A549 (cell line): ENCODE measurements around the gene WDR77. TPM values are rescaled to one million over a fixed set of nuclear protein-coding genes. Genes with fewer than 3 reads are reported as not detected.

Experiments
- ATAC-seq, 2 experiments: fragments of 200-7000 bp in 1 of 2; fragments of >200 bp in 1 of 2; cut with Nextera tagmentation in 1 of 2; cut with Tn5 transposase in 1 of 2; 3 replicates each; pipeline versions ENCODE4 v1.8.0 to v1.9.1; 2018 to 2020; ENCODE audit warnings: mild to moderate bottlenecking in 1 of 2, moderate library complexity in 1 of 2
- CTCF ChIA-PET: fragments of 300-600 bp; sonication (Branson Sonifier 250); formaldehyde crosslinking; extraction: SDS; loops from one replicate; lab custom pipeline; 2021; ENCODE audit warnings: antibody characterized with exemption, inconsistent platforms; lab: Yijun Ruan, JAX
- POLR2A ChIA-PET: fragments of 350-600 bp; formaldehyde crosslinking; extraction: SDS; loops from one replicate; lab custom pipeline; 2021; ENCODE audit warnings: antibody characterized with exemption, inconsistent platforms; lab: Yijun Ruan, JAX
- DNase-seq, 2 experiments: peaks; one replicate each; pipeline versions ENCODE4 v3.0.0 to v3.0.0-alpha.2; 2011 to 2016; ENCODE audit warnings: low read depth in 1 of 2, low spot score in 1 of 2
- FAIRE-seq: peaks from 2 replicates; lab custom pipeline; 2011; peaks lifted over from hg19 to GRCh38; lab: Jason Lieb, UNC
- H3K27ac ChIP-seq, 2 experiments: fragments of >200 bp; sonication (Bioruptor Twin); formaldehyde crosslinking; 3 replicates each; pipeline ENCODE4 v1.5.1; 2016 to 2017
- H3K4me1 ChIP-seq: fragments of >200 bp; sonication (Bioruptor Twin); formaldehyde crosslinking; 3 replicates; pipeline ENCODE4 v1.6.1; 2016
- H3K4me2 ChIP-seq: fragments of >200 bp; sonication (Bioruptor Twin); formaldehyde crosslinking; 3 replicates; pipeline ENCODE4 v1.6.1; 2016
- H3K4me3 ChIP-seq: fragments of >200 bp; sonication (Bioruptor Twin); formaldehyde crosslinking; 3 replicates; pipeline ENCODE4 v1.5.1; 2016
- H3K9me3 ChIP-seq: fragments of >200 bp; sonication (Bioruptor Twin); formaldehyde crosslinking; 3 replicates; pipeline ENCODE4 v1.6.1; 2016
- CHD2 ChIP-seq: fragments of 150-350 bp; IDR thresholded peaks from 2 replicates; pipeline ENCODE4 v1.6.1; 2014; ENCODE audit warnings: low read length; ENCODE audit not compliant: partially characterized antibody
- EHF ChIP-seq: fragments of 250-450 bp; sonication (Bioruptor Pico); IDR thresholded peaks from 2 replicates; pipeline ENCODE4 v1.5.0; 2020; ENCODE audit warnings: mild to moderate bottlenecking
- EHMT2 ChIP-seq: fragments of 200-600 bp; sonication (generic); IDR thresholded peaks from 2 replicates; pipeline ENCODE4 v1.6.1; 2016; ENCODE audit warnings: antibody characterized with exemption, low read depth, mild to moderate bottlenecking, moderate library complexity
- FOSL2 ChIP-seq, 2 experiments: fragments of 450-650 bp in 1 of 2; fragments of >200 bp in 1 of 2; sonication (Bioruptor Twin) in 1 of 2; formaldehyde crosslinking; IDR thresholded peaks; 2 replicates each; pipeline versions ENCODE4 v1.5.0 to v1.6.1; 2016 to 2020; ENCODE audit warnings: mild to moderate bottlenecking in 1 of 2, moderate library complexity in 1 of 2
- FOXS1 ChIP-seq: fragments of 250-450 bp; sonication (Bioruptor Pico); IDR thresholded peaks from 2 replicates; pipeline ENCODE4 v1.5.0; 2020; ENCODE audit warnings: mild to moderate bottlenecking, moderate library complexity
- HDAC2 ChIP-seq: fragments of 200-600 bp; sonication (generic); IDR thresholded peaks from 2 replicates; pipeline ENCODE4 v1.6.1; 2016
- HOXA7 ChIP-seq: fragments of 250-450 bp; sonication (Bioruptor Pico); IDR thresholded peaks from 2 replicates; pipeline ENCODE4 v1.5.0; 2020; ENCODE audit warnings: mild to moderate bottlenecking, moderate library complexity
- JUN ChIP-seq, 2 experiments: fragments of >200 bp; sonication (Bioruptor Twin); formaldehyde crosslinking; IDR thresholded peaks; 2 replicates in 1 of 2; 3 replicates in 1 of 2; pipeline ENCODE4 v1.6.1; 2016 to 2017
- KDM1A ChIP-seq: fragments of 200-600 bp; sonication (generic); IDR thresholded peaks from 2 replicates; pipeline ENCODE4 v1.6.1; 2016; ENCODE audit warnings: low read depth, mild to moderate bottlenecking
- KDM5A ChIP-seq: fragments of 200-600 bp; sonication (generic); IDR thresholded peaks from 2 replicates; pipeline ENCODE4 v1.6.1; 2016; ENCODE audit warnings: antibody characterized with exemption, mild to moderate bottlenecking
- MAFK ChIP-seq: fragments of 450-650 bp; IDR thresholded peaks from 2 replicates; pipeline ENCODE4 v1.6.1; 2014; ENCODE audit not compliant: partially characterized antibody
- MYC ChIP-seq: IDR thresholded peaks from 2 replicates; pipeline ENCODE4 v1.6.1; 2012; ENCODE audit warnings: mild to moderate bottlenecking, inconsistent platforms, low read length, improper control_type of control experiment, borderline replicate concordance
- NFE2L2 ChIP-seq: fragments of 150-350 bp; conservative IDR thresholded peaks from 2 replicates; pipeline ENCODE4 v1.6.1; 2014; ENCODE audit warnings: low read length
- POLR2A ChIP-seq: IDR thresholded peaks from 2 replicates; pipeline ENCODE4 v1.6.1; 2012; ENCODE audit warnings: mild to moderate bottlenecking, low read length
- POLR2AphosphoS2 ChIP-seq: conservative IDR thresholded peaks from 2 replicates; pipeline ENCODE4 v1.6.1; 2012; ENCODE audit warnings: low read length, improper control_type of control experiment, inconsistent platforms
- SMC3 ChIP-seq: fragments of >200 bp; sonication (Bioruptor Twin); formaldehyde crosslinking; IDR thresholded peaks from 3 replicates; pipeline ENCODE4 v1.6.1; 2018; ENCODE audit warnings: inconsistent platforms
- SREBF2 ChIP-seq: fragments of 450-650 bp; IDR thresholded peaks from 2 replicates; pipeline ENCODE4 v1.6.1; 2014; ENCODE audit warnings: mild to moderate bottlenecking, moderate library complexity
- TFCP2L1 ChIP-seq: fragments of 250-450 bp; sonication (Bioruptor Pico); IDR thresholded peaks from 2 replicates; pipeline ENCODE4 v1.5.0; 2021; ENCODE audit warnings: mild to moderate bottlenecking
- ZC3H11A ChIP-seq: fragments of 450-650 bp; IDR thresholded peaks from 2 replicates; pipeline ENCODE4 v1.6.1; 2014; ENCODE audit warnings: antibody characterized with exemption, mild to moderate bottlenecking
- ZFP36 ChIP-seq: fragments of 450-650 bp; IDR thresholded peaks from 2 replicates; pipeline ENCODE4 v1.6.1; 2014; ENCODE audit warnings: borderline replicate concordance; ENCODE audit not compliant: partially characterized antibody
- WGBS: methylation state at CpG from one replicate; pipeline ENCODE4 v1.1.6; 2017; ENCODE audit errors: missing lambda C conversion rate; 5-methylcytosine and 5-hydroxymethylcytosine counted together
- polyA plus RNA-seq, 4 experiments: library from polyadenylated mRNA; depleted of rRNA in 3 of 4; stranded (reverse); fragments of >200 nt; fragmentation: RNase III in 1 of 4; extraction: RNeasy Plus Mini Kit Qiagen cat#74134 plus additional on column Dnase treatment in 1 of 4; gene quantifications; 2 replicates in 3 of 4; 3 replicates in 1 of 4; pipeline ENCODE4 v1.2.3, GENCODE V29; 2011 to 2017
- TF ChIP-seq, protein P1 (sequence below): fragments of 150-350 bp; IDR thresholded peaks from 2 replicates; pipeline ENCODE4 v1.6.1; 2014; ENCODE audit warnings: low read depth, mild to moderate bottlenecking, low read length
- TF ChIP-seq, protein P2 (sequence below): fragments of 250-450 bp; sonication (Bioruptor Pico); IDR thresholded peaks from 2 replicates; pipeline ENCODE4 v1.5.0; 2021; ENCODE audit warnings: mild to moderate bottlenecking, moderate library complexity, borderline replicate concordance
- TF ChIP-seq, protein P3 (sequence below): fragments of 250-450 bp; sonication (Bioruptor Pico); IDR thresholded peaks from 2 replicates; pipeline ENCODE4 v1.5.0; 2020; ENCODE audit warnings: low read depth, mild to moderate bottlenecking, moderate library complexity
- TF ChIP-seq, protein P4 (sequence below): fragments of >200 bp; sonication (Bioruptor Twin); formaldehyde crosslinking; IDR thresholded peaks from 2 replicates; pipeline ENCODE4 v1.6.1; 2016
- TF ChIP-seq, protein P5 (sequence below): fragments of >200 bp; sonication (Bioruptor Twin); formaldehyde crosslinking; IDR thresholded peaks from 3 replicates; pipeline ENCODE4 v1.5.1; 2016
- TF ChIP-seq, protein P6 (sequence below): IDR thresholded peaks from 2 replicates; pipeline ENCODE4 v1.6.1; 2012; ENCODE audit warnings: low read depth, borderline replicate concordance

Gene WDR77
- polyA plus RNA-seq, 2 of the 4 experiments (the other 2 are of a cell fraction): 53.0 to 122 TPM

DNA sequence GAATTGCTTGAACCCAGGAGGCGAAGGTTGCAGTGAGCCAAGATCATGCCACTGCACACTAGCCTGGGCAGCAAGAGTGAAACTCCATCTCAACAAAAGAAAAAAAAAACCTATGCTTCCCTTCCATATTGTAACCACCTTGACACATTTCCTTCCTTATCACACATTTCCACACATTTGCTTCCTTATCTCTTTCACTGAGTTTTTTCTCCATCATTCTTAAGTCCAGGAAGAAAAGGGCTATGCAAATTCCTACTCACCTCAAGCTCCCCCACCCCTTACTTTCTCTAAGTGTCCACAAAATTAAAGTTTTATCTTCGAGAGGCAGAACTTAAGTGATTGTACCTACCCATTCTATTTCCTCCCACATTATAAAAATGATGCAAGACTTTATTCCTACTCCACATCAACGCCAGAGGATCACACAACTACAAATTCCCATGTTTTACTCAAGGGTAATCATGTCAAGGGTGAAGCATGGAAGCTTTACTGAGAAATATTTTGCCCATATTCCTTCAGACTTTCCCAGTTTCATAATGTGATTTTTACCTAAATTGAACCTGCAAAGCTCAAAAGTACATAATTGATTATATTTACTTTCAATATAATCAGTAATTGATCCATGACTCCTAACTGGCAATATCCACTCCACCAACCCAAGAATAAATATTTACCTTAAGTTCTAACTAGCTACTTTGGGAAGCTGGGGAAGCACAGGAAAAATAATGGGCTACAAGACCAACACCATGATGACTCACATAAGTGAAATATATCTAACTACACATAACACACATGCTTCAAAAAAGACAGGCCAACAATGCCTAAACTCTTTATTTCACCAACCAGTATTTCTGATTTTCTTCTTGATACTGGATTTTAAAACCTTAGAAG is 9.3 kb downstream of the WDR77 start:
- CTCF ChIA-PET: interaction anchor here (0.8 to 1.7 kb wide), 3 partner anchors 8 to 76 kb away, joined by 3 to 6 read pairs (median 4); no protein-coding TSS in a partner anchor
- no peak for TF ChIP-seq CHD2
- no peak for TF ChIP-seq POLR2A
- TF ChIP-seq, protein P1, sequence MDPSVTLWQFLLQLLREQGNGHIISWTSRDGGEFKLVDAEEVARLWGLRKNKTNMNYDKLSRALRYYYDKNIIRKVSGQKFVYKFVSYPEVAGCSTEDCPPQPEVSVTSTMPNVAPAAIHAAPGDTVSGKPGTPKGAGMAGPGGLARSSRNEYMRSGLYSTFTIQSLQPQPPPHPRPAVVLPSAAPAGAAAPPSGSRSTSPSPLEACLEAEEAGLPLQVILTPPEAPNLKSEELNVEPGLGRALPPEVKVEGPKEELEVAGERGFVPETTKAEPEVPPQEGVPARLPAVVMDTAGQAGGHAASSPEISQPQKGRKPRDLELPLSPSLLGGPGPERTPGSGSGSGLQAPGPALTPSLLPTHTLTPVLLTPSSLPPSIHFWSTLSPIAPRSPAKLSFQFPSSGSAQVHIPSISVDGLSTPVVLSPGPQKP: no peak
- no peak for TF ChIP-seq JUN (IDR thresholded peaks at IDR 0.05)
- TF ChIP-seq MYC: no peak
- TF ChIP-seq ZFP36: no peak
- TF ChIP-seq TFCP2L1 (CRISPR knock-in tag): no peak
- TF ChIP-seq EHMT2: no peak
- TF ChIP-seq, protein P2, sequence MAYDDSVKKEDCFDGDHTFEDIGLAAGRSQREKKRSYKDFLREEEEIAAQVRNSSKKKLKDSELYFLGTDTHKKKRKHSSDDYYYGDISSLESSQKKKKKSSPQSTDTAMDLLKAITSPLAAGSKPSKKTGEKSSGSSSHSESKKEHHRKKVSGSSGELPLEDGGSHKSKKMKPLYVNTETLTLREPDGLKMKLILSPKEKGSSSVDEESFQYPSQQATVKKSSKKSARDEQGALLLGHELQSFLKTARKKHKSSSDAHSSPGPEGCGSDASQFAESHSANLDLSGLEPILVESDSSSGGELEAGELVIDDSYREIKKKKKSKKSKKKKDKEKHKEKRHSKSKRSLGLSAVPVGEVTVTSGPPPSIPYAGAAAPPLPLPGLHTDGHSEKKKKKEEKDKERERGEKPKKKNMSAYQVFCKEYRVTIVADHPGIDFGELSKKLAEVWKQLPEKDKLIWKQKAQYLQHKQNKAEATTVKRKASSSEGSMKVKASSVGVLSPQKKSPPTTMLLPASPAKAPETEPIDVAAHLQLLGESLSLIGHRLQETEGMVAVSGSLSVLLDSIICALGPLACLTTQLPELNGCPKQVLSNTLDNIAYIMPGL (CRISPR knock-in tag): no peak
- no peak for TF ChIP-seq FOSL2 (IDR thresholded peaks at IDR 0.05)
- no peak for TF ChIP-seq FOSL2 (CRISPR knock-in tag; IDR thresholded peaks at IDR 0.05)
- TF ChIP-seq POLR2AphosphoS2: no peak
- no peak for TF ChIP-seq NFE2L2
- TF ChIP-seq, protein P3, sequence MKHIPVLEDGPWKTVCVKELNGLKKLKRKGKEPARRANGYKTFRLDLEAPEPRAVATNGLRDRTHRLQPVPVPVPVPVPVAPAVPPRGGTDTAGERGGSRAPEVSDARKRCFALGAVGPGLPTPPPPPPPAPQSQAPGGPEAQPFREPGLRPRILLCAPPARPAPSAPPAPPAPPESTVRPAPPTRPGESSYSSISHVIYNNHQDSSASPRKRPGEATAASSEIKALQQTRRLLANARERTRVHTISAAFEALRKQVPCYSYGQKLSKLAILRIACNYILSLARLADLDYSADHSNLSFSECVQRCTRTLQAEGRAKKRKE (CRISPR knock-in tag): no peak
- no peak for TF ChIP-seq KDM5A
- TF ChIP-seq SMC3: no peak
- no peak for TF ChIP-seq KDM1A
- no peak for TF ChIP-seq FOXS1 (CRISPR knock-in tag)
- no peak for TF ChIP-seq HOXA7
- no peak overlapping the region for H3K27ac ChIP-seq
- ATAC-seq: no peak
- H3K9me3 ChIP-seq: no peaks in the 10 kb centered on the region
- DNase-seq: no peak
- FAIRE-seq: no peak
- POLR2A ChIA-PET: no interaction called here
- H3K4me1 ChIP-seq: no peaks in the 10 kb centered on the region
- no peak overlapping the region for H3K4me3 ChIP-seq
- no peak overlapping the region for H3K4me2 ChIP-seq
- WGBS: 95% methylated on average over 3 of the region's 3 CpGs

DNA sequence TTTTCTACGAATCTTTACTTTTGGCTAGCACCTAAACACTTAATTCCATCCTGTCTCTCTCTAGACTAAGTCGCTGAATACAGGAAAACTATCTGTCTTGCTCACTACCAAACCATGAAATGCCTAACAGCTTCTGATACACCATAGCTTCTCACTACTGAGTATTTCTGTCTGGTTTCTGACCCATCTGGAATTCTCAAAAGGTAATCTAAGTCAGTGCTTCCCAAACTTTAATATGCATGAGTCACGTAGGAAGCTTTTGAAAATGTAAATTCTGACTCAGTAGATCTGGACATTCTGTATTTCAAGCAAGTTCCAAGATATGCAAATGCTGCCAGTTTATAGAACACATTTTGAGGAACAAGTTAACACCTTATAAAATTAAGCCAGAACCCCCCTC is 12.3 kb downstream of the WDR77 start:
- 95% methylated on average over 3 of the region's 3 CpGs for WGBS
- FAIRE-seq: no peak
- no peaks in the 10 kb centered on the region for H3K9me3 ChIP-seq
- TF ChIP-seq, protein P4, sequence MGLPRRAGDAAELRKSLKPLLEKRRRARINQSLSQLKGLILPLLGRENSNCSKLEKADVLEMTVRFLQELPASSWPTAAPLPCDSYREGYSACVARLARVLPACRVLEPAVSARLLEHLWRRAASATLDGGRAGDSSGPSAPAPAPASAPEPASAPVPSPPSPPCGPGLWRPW: no peak
- TF ChIP-seq KDM5A (no peak), POLR2AphosphoS2 (no peak), CHD2 (no peak), ZFP36 (no peak), HDAC2 (no peak), EHF (no peak), MYC (no peak), MAFK (no peak), EHMT2 (no peak), ZC3H11A (no peak), FOSL2 (IDR thresholded peaks at IDR 0.05) (no peak), FOSL2 (CRISPR knock-in tag; IDR thresholded peaks at IDR 0.05) (no peak), SREBF2 (no peak)
- TF ChIP-seq, protein P5, sequence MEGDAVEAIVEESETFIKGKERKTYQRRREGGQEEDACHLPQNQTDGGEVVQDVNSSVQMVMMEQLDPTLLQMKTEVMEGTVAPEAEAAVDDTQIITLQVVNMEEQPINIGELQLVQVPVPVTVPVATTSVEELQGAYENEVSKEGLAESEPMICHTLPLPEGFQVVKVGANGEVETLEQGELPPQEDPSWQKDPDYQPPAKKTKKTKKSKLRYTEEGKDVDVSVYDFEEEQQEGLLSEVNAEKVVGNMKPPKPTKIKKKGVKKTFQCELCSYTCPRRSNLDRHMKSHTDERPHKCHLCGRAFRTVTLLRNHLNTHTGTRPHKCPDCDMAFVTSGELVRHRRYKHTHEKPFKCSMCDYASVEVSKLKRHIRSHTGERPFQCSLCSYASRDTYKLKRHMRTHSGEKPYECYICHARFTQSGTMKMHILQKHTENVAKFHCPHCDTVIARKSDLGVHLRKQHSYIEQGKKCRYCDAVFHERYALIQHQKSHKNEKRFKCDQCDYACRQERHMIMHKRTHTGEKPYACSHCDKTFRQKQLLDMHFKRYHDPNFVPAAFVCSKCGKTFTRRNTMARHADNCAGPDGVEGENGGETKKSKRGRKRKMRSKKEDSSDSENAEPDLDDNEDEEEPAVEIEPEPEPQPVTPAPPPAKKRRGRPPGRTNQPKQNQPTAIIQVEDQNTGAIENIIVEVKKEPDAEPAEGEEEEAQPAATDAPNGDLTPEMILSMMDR: no peak
- TF ChIP-seq, protein P6, sequence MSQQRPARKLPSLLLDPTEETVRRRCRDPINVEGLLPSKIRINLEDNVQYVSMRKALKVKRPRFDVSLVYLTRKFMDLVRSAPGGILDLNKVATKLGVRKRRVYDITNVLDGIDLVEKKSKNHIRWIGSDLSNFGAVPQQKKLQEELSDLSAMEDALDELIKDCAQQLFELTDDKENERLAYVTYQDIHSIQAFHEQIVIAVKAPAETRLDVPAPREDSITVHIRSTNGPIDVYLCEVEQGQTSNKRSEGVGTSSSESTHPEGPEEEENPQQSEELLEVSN: no peak
- TF ChIP-seq, all 56 proteins: peak for 0
- CTCF ChIA-PET: no interaction called here
- Histone ChIP-seq H3K27ac (no peak overlapping the region), H3K4me3 (no peak overlapping the region), H3K4me2 (no peak overlapping the region), H3K4me1 (no peaks in the 10 kb centered on the region)
- POLR2A ChIA-PET: no interaction called here
- ATAC-seq (no peak), DNase-seq (no peak)
